AG10803 (cell line): Measurements from ENCODE around the gene MAST2.

ENCODE experiments used
- DNase-seq: peaks from one replicate; pipeline ENCODE4 v3.0.0; 2010; ENCODE audit warnings: low read depth
- H3K4me3 ChIP-seq: 2 replicates; pipeline ENCODE4 v1.5.1; 2011; ENCODE audit warnings: mild to moderate bottlenecking, low read length, control low read depth
- TF ChIP-seq, protein P1 (sequence below): conservative IDR thresholded peaks from 2 replicates; pipeline ENCODE4 v1.5.1; 2011; ENCODE audit warnings: mild to moderate bottlenecking, low read length, control low read depth, inconsistent platforms

MAST2 gene

DNA sequence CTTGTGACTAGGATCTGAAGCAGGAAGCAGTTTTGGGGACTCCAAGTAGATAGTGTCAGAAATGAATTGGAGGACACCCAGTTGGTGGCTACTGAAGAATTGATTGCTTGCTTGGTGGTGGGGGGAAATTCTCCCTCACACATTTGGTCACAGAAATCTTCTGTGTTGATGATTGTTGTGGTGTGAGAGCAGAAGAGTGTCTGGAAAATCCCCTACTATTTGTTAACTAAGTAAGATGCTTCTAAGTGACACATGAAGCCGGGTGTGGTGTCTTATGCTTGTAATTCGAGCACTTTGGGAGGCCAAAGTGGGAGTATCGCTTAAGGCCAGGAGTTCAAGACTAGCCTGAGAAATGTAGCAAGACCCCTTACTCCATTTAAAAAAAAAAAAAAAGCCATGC, 30.4 kb upstream of the MAST2 start:
- TF ChIP-seq, protein P1, sequence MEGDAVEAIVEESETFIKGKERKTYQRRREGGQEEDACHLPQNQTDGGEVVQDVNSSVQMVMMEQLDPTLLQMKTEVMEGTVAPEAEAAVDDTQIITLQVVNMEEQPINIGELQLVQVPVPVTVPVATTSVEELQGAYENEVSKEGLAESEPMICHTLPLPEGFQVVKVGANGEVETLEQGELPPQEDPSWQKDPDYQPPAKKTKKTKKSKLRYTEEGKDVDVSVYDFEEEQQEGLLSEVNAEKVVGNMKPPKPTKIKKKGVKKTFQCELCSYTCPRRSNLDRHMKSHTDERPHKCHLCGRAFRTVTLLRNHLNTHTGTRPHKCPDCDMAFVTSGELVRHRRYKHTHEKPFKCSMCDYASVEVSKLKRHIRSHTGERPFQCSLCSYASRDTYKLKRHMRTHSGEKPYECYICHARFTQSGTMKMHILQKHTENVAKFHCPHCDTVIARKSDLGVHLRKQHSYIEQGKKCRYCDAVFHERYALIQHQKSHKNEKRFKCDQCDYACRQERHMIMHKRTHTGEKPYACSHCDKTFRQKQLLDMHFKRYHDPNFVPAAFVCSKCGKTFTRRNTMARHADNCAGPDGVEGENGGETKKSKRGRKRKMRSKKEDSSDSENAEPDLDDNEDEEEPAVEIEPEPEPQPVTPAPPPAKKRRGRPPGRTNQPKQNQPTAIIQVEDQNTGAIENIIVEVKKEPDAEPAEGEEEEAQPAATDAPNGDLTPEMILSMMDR = no peak
- no peak for DNase-seq
- no peak overlapping the region for H3K4me3 ChIP-seq

DNA sequence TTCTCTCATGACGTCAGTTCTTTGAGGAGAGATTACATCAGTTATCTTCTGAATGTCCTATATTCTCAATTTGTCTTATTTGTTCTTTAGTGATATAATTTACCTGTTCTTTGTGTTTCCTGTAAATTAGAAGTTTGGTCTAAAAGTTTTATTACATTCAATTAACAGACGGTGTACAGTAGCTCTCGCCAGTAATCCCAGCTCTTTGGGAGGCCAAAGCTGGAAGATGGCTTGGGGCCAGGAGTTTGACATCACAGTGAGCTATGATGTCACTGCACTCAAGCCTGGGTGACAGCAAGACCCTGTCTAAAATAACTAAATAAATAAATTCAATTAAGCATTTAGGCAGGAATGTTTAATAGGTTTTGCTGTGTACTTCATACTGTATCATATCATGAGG, 27.6 kb upstream of the MAST2 start:
- TF ChIP-seq, protein P1 = no peak
- DNase-seq = no peak
- H3K4me3 ChIP-seq = no peak overlapping the region

DNA sequence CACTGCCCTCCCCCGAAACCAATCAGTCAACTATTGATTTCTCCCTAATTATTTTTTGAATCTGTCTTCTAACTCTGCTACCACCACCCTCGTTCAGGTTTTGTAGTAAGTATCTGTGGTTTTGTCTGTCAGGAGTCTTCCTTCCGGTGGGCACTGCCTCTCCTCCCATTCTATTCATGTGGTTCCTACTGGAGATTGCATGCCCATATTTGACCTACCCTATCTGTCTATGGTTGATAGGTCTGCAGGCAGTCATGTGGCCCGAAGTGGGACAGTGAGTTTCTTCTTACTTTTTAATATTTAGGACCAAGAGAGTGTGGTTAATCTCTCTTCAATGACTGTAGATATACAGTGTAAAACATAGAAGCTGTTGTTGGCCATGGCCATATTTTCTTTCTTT, 17.8 kb upstream of the MAST2 start:
- no peak for DNase-seq
- TF ChIP-seq, protein P1 = no peak
- no peak overlapping the region for H3K4me3 ChIP-seq

DNA sequence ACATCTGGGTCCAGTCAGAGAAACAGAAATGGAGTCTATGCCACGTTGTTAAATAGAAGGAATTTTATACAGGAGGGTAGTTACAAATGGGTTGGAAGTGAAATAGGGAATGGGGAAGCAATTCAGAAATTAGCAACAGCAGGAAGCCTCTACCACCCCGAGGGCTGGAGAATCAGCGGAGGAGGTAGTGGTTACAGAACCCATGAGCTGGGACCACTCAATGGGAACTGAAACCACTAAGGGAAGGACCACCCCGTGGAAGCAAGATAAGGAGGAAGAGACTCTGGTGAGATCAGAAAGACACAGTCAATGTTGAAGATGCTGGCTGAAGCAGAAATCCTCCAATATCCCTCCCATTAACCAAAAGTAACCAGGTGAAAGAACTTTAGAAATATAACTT, 15.5 kb upstream of the MAST2 start:
- no peak overlapping the region for H3K4me3 ChIP-seq
- TF ChIP-seq, protein P1 = no peak
- DNase-seq = no peak

DNA sequence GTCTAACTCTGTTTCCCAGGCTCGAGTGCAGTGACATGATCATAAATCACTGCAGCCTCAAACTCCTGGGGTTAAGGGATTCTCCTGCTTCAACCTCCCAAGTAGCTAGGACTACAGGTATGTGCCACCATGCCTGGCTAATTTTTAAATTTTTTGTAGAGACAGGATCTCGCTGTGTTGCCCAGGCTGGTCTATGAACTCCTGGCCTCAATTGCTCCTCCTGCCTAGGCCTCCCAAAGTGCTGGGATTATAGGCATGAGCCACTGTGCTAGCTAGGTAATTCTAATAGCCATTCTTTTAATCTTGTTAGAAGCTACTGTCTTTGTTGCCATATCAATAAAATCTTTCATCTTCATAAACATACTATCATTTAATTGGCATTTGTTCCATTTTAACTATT, 13.8 kb upstream of the MAST2 start:
- no peak overlapping the region for H3K4me3 ChIP-seq
- DNase-seq = no peak
- TF ChIP-seq, protein P1 = no peak

DNA sequence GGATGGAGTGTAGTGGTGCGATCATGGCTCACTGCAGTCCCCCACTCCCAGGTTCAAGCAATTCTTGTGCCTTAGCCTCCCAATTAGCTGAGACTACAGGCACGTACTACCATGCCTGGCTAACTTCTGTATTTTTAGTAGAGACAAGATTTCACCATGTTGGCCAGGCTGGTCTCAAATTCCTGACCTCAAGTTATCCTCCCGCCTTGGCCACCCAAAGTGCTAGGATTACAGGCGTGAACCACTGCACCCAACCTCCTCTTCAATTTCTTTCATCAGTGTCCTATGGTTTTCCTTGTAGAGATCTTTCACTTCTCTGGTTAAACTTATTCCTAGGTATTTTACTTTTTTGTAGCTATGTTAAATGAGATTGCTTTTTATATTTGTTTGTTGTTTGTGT, 10.7 kb upstream of the MAST2 start:
- no peak overlapping the region for H3K4me3 ChIP-seq
- no peak for DNase-seq
- TF ChIP-seq, protein P1 = no peak

DNA sequence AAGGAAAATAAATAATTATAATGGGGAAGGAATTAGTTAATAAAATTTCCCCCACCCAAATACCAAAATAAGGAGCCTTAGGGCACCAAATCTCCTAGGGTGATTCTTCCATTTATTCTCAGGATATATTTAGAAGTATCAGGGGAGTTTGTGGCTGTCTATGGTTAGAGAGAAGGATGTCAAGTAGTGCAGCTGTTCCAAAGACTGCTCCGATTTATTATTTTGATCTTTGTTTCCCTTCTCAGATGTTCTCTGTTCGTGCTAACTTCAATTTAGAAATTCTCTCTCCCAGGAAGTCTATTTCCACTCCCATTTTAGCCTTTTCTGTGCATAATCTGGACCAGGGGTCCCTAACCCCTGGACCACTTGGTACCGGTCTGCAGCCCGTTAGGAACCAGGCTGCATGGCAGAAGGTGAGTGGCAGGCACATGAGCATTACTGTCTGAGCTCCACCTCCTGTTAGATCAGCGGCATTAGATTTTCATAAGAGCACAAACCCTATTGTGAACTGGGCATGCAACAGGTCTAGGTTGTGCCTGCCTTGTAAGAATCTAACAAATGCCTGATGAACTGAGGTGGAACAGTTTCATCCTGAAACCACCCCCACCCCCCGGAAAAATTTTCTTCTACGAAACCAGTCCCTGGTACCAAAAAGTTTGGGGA, 9.3 kb upstream of the MAST2 start:
- no peak for DNase-seq
- no peak overlapping the region for H3K4me3 ChIP-seq
- TF ChIP-seq, protein P1 = no peak
